Activated CD4-positive, alpha-beta T cell treated with anti-CD3 and anti-CD28 coated beads for 1 hour (primary cell): ENCODE data around the gene MIDN.
"Not testable (repeated sequence)": the region's sequence is repeated elsewhere in the genome, so short reads cannot be mapped to it uniquely, and the experiment has no call there.

Experiments
- DNase-seq: peaks from one replicate; pipeline ENCODE4 v3.0.0-alpha.2; 2020

Gene MIDN

DNA sequence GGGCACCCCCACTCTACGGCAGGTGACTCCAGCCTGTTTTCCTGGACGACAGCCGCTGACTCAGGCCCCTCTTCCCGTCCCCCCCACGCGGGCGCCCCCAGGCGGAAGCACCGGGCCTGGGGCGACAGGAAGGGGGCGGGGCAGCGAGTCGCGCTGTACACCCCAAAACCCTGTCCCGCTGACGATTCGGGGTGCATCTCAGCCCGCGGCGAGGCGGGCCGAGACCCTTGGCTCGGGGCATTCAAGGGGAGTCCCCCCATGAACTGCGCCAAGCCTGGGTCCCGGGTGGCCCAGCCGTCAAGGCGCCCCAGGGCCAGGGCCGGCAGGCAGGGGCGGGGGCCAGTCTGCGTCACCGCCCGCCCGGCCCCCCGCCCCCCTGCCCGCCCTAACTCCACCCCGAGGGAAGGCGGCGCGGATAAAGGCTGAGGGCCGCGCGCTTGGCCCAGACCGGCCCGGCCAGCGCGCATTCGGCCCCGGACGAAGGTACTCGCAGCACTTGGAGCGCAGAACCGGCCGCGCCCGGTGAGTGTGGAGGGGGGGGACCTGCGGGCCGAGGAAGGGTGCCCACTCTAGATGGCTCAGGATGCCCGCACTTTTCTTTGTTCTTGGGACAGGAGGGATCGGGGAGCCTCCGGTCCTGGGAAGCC lies at the start of gene MIDN:
Gene MIDN (plus strand): TSS at position 445 of the 647 bp plus-strand sequence. CDS start 1,714 bp downstream, outside the sequence.
- DNase-seq: peak; percentile 56

DNA sequence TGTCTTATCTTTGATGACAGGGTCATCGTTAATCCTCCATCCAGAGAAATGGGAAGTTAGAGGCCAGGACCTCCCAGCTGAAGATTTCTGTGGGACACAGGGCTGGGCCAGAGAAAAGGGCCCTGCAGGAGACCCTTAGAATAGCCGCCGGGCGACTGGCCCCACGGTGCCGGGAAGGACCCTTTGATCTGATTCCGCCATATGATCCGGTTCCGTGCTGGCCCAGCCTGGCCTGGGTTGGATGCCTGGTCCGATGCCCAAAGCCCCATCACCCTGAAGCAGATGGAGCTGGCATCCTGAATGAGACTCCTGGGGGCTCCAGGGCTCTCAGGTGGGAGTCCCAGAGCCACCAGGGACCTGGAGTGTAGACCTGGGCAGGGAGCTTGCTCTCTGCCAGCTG lies 48.9 kb upstream of the MIDN start:
- no peak for DNase-seq

DNA sequence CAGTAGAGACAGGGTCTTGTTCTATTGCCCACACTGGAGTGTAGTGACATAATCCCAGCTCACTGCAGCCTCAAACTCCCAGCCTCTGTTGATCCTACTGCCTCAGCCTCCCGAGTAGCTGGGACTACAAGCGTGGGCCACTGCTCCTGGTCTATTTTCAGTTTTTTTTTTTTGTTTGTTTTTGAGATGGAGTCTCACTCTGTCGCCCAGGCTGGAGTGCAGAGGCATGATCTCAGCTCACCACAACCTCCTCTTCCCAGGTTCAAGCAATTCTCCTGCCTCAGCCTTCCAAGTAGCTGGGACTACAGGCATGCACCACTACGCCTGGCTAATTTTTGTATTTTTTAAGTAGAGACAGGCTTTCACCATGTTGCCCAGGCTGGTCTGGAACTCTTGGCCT lies 47.8 kb upstream of the MIDN start:
- not testable (repeated sequence) for DNase-seq

DNA sequence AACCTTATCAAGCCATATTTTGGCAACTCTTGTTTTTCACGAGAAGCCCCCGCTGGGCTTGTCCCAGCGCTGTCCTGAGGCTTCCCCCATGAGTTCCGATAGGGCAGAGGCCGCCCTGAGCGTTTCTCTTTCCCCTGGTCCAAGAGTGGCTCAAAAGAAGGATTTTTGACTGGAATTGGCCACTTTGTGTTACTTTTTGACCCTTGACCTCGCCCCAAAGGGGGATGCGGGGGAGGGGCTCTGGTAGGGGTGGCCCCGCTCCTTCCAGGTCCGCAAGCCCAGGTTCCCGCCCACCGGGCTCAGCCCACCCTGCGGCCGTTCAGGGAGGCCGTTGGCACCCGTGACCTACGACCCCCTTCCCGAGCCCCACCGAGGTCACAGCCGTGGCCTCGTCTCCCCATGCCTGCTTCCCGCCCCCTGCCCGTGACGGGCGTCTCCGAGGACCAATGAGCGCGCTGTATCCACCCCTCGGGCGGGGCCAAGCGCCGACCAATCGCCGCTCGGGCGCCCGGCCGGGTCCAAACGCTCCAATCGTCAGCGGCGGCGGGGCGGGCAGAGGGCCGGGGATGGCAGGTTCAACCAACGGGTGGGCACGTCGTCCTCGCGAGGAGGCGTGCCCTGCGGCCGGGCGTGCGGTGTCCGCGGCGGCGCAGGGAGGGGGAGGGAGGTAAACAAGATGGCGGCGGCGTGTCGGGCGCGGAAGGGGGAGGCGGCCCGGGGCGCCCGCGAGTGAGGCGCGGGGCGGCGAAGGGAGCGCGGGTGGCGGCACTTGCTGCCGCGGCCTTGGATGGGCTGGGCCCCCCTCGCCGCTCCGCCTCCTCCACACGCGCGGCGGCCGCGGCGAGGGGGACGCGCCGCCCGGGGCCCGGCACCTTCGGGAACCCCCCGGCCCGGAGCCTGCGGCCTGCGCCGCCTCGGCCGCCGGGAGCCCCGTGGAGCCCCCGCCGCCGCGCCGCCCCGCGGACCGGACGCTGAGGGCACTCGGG lies 43.0 kb upstream of the MIDN start, which contains the start of gene STK11:
Gene STK11 (plus strand): TSS at position 665 of the 986 bp plus-strand sequence. CDS start 1,136 bp downstream, outside the sequence.
- DNase-seq: peak; percentile 99

- no peak for DNase-seq
Observed at GRCh38 chr19:1206150-1206863, 42.1 kb upstream of the MIDN start.

DNA sequence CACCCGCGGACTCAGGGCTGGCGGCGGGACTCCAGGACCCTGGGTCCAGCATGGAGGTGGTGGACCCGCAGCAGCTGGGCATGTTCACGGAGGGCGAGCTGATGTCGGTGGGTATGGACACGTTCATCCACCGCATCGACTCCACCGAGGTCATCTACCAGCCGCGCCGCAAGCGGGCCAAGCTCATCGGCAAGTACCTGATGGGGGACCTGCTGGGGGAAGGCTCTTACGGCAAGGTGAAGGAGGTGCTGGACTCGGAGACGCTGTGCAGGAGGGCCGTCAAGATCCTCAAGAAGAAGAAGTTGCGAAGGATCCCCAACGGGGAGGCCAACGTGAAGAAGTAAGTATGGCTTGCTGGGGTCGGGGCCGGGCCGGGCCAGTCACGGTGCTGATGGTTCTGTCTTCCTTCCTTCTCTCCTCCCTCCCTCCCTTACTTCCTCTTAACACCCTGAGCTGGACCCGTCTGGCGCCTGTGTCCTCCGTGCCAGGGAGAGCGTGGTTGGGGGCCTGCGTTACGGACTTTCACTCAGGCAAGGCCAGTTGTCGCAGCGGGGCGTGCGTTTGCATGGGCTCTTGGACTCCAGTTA lies 41.4 kb upstream of the MIDN start:
- DNase-seq: no peak

DNA sequence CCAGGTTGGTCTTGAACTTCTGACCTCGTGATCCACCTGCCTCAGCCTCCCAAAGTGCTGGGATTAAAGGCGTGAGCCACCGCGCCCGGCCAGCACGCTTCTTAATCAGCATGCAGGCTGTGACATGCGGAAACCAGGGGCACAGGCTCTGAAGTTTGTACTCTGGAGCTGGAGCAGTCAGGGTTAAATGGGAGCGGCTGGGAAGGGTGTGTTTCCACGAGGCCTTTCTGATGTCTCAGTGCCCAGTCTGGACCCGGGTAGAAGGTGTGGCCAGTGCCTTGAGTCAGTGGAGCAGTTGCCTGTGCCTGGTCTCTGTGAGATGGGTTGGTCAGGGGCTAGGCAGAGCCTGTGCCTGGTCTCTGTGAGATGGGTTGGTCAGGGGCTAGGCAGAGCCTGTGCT lies 39.6 kb upstream of the MIDN start:
- DNase-seq: not testable (repeated sequence)

DNA sequence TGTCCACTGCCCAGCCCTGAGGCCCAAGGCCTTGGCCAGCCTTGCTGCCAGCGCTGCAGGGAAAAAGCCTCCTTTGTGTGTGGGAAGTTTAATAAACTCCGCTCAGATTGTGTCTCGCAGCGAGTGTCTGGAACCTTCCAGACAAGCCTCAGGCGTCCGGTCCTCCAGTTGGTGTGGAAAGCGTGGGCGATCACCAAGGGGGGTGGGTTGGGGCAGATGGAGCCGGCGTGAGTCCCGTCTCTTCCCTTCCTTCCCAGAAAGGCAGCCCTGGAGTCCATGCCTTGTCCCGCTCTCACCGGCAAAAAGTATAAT lies 38.2 kb upstream of the MIDN start:
- no peak for DNase-seq

GRCh38 chr19:1211494-1212234 lies 36.7 kb upstream of the MIDN start:
- DNase-seq: no peak

- no peak for DNase-seq
Observed at GRCh38 chr19:1213391-1214286, 34.7 kb upstream of the MIDN start.

GRCh38 chr19:1214299-1214861 lies 34.0 kb upstream of the MIDN start:
- no peak for DNase-seq

- DNase-seq: no peak
Observed at GRCh38 chr19:1214862-1215731, 33.3 kb upstream of the MIDN start.

DNA sequence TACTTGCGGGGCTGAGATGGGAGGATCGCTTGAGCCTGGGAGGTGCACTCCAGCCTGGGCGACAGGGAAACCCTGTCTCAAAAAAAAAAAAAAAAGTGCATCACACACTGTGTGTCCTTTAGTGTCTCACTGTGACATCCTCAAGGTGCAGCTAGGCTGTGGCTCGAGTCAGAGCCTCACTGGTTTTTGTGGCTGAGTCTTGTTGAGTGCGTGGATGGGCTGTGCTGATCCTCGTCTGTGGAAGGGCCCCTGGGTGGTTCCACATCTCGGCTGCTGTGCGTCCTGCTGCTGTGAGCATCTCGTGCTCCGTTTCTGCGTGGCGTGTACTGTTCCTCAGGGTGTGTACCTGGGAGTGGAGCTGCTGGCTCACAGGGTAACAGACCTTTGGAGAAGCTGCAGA lies 31.6 kb upstream of the MIDN start:
- no peak for DNase-seq

DNA sequence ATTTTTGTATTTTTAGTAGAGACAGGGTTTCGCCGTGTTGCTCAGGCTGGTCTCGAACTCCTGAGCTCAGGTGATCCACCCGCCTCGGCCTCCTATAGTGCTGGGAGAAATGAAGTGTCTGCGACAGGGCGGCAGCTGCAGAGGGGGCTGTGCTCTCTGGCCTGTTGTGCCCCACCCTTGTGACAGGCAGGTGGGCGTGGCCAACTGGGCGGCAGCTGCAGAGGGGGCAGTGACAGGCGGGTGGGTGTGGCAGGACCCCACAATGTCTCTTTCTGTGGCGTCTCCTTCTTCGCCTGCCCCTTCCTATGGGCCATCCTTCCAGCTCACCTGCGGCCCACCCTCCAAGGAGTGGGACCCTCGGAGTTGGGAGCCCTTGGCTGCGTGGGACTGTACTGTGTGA lies 31.0 kb upstream of the MIDN start:
- DNase-seq: no peak

DNA sequence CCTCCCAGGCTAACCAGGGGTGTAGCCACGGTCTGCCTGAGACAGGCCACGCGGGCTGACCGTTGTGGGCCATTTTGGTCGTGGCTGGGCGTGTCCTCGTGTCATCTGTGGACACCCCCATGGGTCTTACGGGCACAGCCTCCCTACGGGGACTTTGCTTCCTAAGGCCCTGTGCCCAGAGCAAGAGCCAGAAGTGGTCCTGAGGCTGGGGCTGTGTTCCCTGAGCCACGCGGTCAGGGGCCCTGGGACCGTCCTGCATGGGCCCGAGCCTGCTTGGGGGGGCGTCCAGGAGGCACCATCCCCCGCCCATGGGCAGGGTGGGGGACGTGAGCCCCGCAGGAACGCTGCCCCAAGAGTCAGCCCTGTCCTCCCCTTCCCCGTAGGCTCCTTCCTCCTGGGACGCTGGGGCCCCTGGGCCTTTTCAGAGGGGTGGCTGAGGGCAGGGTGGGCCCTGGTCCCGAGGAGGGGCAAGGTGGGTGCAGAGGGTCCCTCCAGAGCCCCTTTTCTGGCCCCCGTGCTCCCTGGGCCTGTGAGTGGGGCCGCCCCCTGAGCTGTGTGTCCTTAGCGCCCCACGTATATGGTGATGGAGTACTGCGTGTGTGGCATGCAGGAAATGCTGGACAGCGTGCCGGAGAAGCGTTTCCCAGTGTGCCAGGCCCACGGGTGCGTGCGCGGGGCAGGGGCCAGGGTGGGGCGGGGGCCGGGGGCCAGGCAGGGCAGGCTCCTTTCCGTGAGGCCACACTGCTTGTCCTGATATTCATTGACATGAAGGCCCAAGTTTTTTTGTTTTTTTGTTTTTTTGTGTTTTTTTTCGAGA lies 29.4 kb upstream of the MIDN start:
- no peak for DNase-seq

GRCh38 chr19:1219786-1220476 lies 28.5 kb upstream of the MIDN start:
- DNase-seq: no peak

DNA sequence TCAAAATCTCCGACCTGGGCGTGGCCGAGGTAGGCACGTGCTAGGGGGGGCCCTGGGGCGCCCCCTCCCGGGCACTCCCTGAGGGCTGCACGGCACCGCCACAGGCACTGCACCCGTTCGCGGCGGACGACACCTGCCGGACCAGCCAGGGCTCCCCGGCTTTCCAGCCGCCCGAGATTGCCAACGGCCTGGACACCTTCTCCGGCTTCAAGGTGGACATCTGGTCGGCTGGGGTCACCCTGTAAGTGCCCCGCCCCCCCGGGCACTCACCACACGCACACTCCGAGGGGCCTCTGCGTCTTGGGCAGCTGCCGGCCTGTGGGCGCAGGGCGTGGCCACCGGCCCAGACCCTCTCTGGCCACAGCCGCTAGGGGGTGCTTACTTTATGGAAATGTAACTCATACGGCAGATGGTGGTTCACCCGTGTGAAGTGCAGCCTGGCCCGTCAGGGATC lies 27.9 kb upstream of the MIDN start:
- no peak for DNase-seq
